ENCODE data around the gene TACC2. TPM values are rescaled to one million over a fixed set of nuclear protein-coding genes. Genes with fewer than 3 reads are reported as not detected.

TACC2 gene
- total and polyA plus RNA-seq, 2 donors (not counting 1 experiment from before 2014, with no cell fraction given): not detected

GRCh38 chr10:122021379-122021778, 32.4 kb downstream of the TACC2 start:
- no peaks in the 10 kb centered on the region for H4K20me1 ChIP-seq (ENCODE audit: control insufficient read depth, insufficient read depth, low read length, poor library complexity, severe bottlenecking)
- DNase-seq (no peak), ATAC-seq (ENCODE audit: low read depth) (no peak)
- H3K9me3 ChIP-seq (ENCODE audit: control extremely low read depth in 1 of 3, control insufficient read depth in 2 of 3, insufficient read depth in 1 of 3, low read length in 2 of 3): peaks cover 0 to 3% (median 0%) of the 10 kb centered on the region in 3 donors
- Mint-ChIP-seq H3K4me3 (no peak overlapping the region), H3K9me3 (ENCODE audit: insufficient read depth) (peaks cover 3% of the 10 kb centered on the region), H3K27ac (no peak overlapping the region), H3K4me1 (no peaks in the 10 kb centered on the region), H3K27me3 (peaks cover 13% of the 10 kb centered on the region)
- H3K79me2 ChIP-seq (ENCODE audit: control insufficient read depth, insufficient read depth, low read length): no peaks in the 10 kb centered on the region
- H3K4me2 ChIP-seq (replicated peaks; ENCODE audit: low read depth, low read length, poor library complexity, severe bottlenecking): no peak overlapping the region
- peaks cover 0 to 4% (median 0%) of the 10 kb centered on the region in 4 experiments for H3K27me3 ChIP-seq (replicated peaks in 1 of 4; ENCODE audit: control extremely low read depth in 1 of 4, control insufficient read depth in 3 of 4, insufficient read depth in 4 of 4, low read length in 3 of 4)
- ChIA-PET POLR2A (interaction anchor here (0.6 kb wide), 1 partner anchor 92 kb away, joined by 5 read pairs; no protein-coding TSS in a partner anchor), CTCF (no interaction called here)
- intact Hi-C loops (cut with micrococcal nuclease): no loop called here
- H2AFZ ChIP-seq (ENCODE audit: insufficient read depth, low read depth, low read length, poor library complexity, severe bottlenecking): no peak overlapping the region
- H3K9ac ChIP-seq (ENCODE audit: low read length): no peak overlapping the region
- no peak overlapping the region for H3K27ac ChIP-seq (ENCODE audit: low read length in 2 of 2)
- WGBS (ENCODE audit: insufficient coverage): 82% methylated on average over 6 of the region's 9 CpGs
- H3K4me3 ChIP-seq (ENCODE audit: control extremely low read depth in 1 of 5, extremely low read depth in 1 of 5, insufficient read depth in 1 of 5, low read depth in 2 of 5, low read length in 4 of 5): no peak overlapping the region
- no peaks in the 10 kb centered on the region for H3K36me3 ChIP-seq (replicated peaks in 1 of 2; ENCODE audit: control extremely low read depth in 1 of 2, control insufficient read depth in 1 of 2, extremely low read depth in 1 of 2, insufficient read depth in 2 of 2, low read length in 1 of 2)
- H3K4me1 ChIP-seq (ENCODE audit: control insufficient read depth in 2 of 2, insufficient read depth in 2 of 2, low read length in 2 of 2): no peaks in the 10 kb centered on the region
- TF ChIP-seq CTCF (IDR thresholded peaks at IDR 0.05) (no peak), EZH2 (IDR thresholded peaks at IDR 0.05; ENCODE audit: borderline replicate concordance, insufficient read depth, low read depth, low read length, poor library complexity, severe bottlenecking) (no peak)

- Histone ChIP-seq H3K79me2 (ENCODE audit: control insufficient read depth, insufficient read depth, low read length) (no peaks in the 10 kb centered on the region), H3K4me2 (replicated peaks; ENCODE audit: low read depth, low read length, poor library complexity, severe bottlenecking) (no peak overlapping the region), H3K27ac (ENCODE audit: low read length in 2 of 2) (no peak overlapping the region), H2AFZ (ENCODE audit: insufficient read depth, low read depth, low read length, poor library complexity, severe bottlenecking) (no peak overlapping the region), H3K4me3 (ENCODE audit: control extremely low read depth in 1 of 5, extremely low read depth in 1 of 5, insufficient read depth in 1 of 5, low read depth in 2 of 5, low read length in 4 of 5) (no peak overlapping the region), H3K9ac (ENCODE audit: low read length) (no peak overlapping the region), H3K36me3 (replicated peaks in 1 of 2; ENCODE audit: control extremely low read depth in 1 of 2, control insufficient read depth in 1 of 2, extremely low read depth in 1 of 2, insufficient read depth in 2 of 2, low read length in 1 of 2) (no peaks in the 10 kb centered on the region), H4K20me1 (ENCODE audit: control insufficient read depth, insufficient read depth, low read length, poor library complexity, severe bottlenecking) (no peaks in the 10 kb centered on the region), H3K4me1 (ENCODE audit: control insufficient read depth in 2 of 2, insufficient read depth in 2 of 2, low read length in 2 of 2) (no peaks in the 10 kb centered on the region), H3K27me3 (replicated peaks in 1 of 4; ENCODE audit: control extremely low read depth in 1 of 4, control insufficient read depth in 3 of 4, insufficient read depth in 4 of 4, low read length in 3 of 4) (peaks cover 0 to 4% (median 0%) of the 10 kb centered on the region in 4 experiments), H3K9me3 (ENCODE audit: control extremely low read depth in 1 of 3, control insufficient read depth in 2 of 3, insufficient read depth in 1 of 3, low read length in 2 of 3) (peaks cover 0 to 3% (median 0%) of the 10 kb centered on the region in 3 donors)
- WGBS (ENCODE audit: insufficient coverage): 84% methylated on average over 6 of the region's 11 CpGs
- DNase-seq: no peak
- intact Hi-C loops (cut with micrococcal nuclease): no loop called here
- POLR2A ChIA-PET: interaction anchor here (0.6 kb wide), 1 partner anchor 93 kb away, joined by 5 read pairs; no protein-coding TSS in a partner anchor
- Mint-ChIP-seq H3K9me3 (ENCODE audit: insufficient read depth) (peaks cover 3% of the 10 kb centered on the region), H3K4me3 (no peak overlapping the region), H3K27me3 (peaks cover 10% of the 10 kb centered on the region), H3K27ac (no peak overlapping the region), H3K4me1 (no peaks in the 10 kb centered on the region)
- CTCF ChIA-PET: no interaction called here
- TF ChIP-seq EZH2 (IDR thresholded peaks at IDR 0.05; ENCODE audit: borderline replicate concordance, insufficient read depth, low read depth, low read length, poor library complexity, severe bottlenecking) (no peak), CTCF (IDR thresholded peaks at IDR 0.05) (no peak)
- ATAC-seq (ENCODE audit: low read depth): no peak
Measured at GRCh38 chr10:122021828-122022227, 32.9 kb downstream of the TACC2 start.

Measured in B cell (primary cell).